GM12865 (cell line): ENCODE measurements around the gene KCNK18.

ENCODE experiments used
- DNase-seq: peaks from one replicate; pipeline ENCODE4 v3.0.0; 2010; ENCODE audit warnings: low read depth
- H3K4me3 ChIP-seq: 2 replicates; pipeline ENCODE4 v1.5.1; 2011; ENCODE audit warnings: mild to moderate bottlenecking, low read depth, low read length, control low read depth
- CTCF ChIP-seq: IDR thresholded peaks from 2 replicates; pipeline ENCODE4 v1.5.1; 2011; ENCODE audit warnings: low read length, control low read depth, low read depth, inconsistent platforms; ENCODE audit not compliant: insufficient read depth; ENCODE audit errors: missing control alignments

Gene KCNK18

GRCh38 chr10:117166418-117167345, 30.6 kb upstream of the KCNK18 start:
- no peak for DNase-seq
- TF ChIP-seq CTCF: no peak
- no peak overlapping the region for H3K4me3 ChIP-seq

- no peak overlapping the region for H3K4me3 ChIP-seq
- TF ChIP-seq CTCF: no peak
Measured at GRCh38 chr10:117167346-117167788, 29.9 kb upstream of the KCNK18 start.

GRCh38 chr10:117167789-117168674, 29.3 kb upstream of the KCNK18 start:
- TF ChIP-seq CTCF: peak; percentile 79
- H3K4me3 ChIP-seq: no peak overlapping the region
- DNase-seq: peak; percentile 43

More at GRCh38 chr10:117167346-117167788, 29.9 kb upstream of the KCNK18 start:
- DNase-seq: no peak

- TF ChIP-seq CTCF: no peak
- H3K4me3 ChIP-seq: no peak overlapping the region
- no peak for DNase-seq
Measured at GRCh38 chr10:117168729-117169128, 28.6 kb upstream of the KCNK18 start.

GRCh38 chr10:117169480-117169879, 27.8 kb upstream of the KCNK18 start:
- DNase-seq: no peak
- H3K4me3 ChIP-seq: no peak overlapping the region
- TF ChIP-seq CTCF: no peak

GRCh38 chr10:117170244-117170643, 27.0 kb upstream of the KCNK18 start:
- no peak overlapping the region for H3K4me3 ChIP-seq
- TF ChIP-seq CTCF: no peak

More at GRCh38 chr10:117170244-117170643, 27.0 kb upstream of the KCNK18 start:
- DNase-seq: no peak
